ENCODE measurements around the gene STMN3.

The STMN3 gene

GRCh38 chr20:63689046-63690002 is 36.1 kb upstream of the STMN3 start:
- Histone ChIP-seq H3K27me3 (ENCODE audit: insufficient read depth, poor library complexity, severe bottlenecking) (no peaks in the 10 kb centered on the region), H3K27ac (replicated peaks) (no peak overlapping the region), H3K4me3 (replicated peaks; ENCODE audit: insufficient read depth, low read length) (no peak overlapping the region)
- no peak for DNase-seq (ENCODE audit: low read depth in 1 of 2, low spot score in 1 of 2)
- no peak for TF ChIP-seq POLR2AphosphoS5 (IDR thresholded peaks at IDR 0.05; ENCODE audit: low read depth)
- TF ChIP-seq CTCF (IDR thresholded peaks at IDR 0.05; ENCODE audit: insufficient read depth, low read length): no peak
- TF ChIP-seq REST (IDR thresholded peaks at IDR 0.05; ENCODE audit: insufficient replicate concordance, low read depth): no peak
- no peak for TF ChIP-seq SPI1 (IDR thresholded peaks at IDR 0.05; ENCODE audit: borderline replicate concordance, low read depth)
- TF ChIP-seq GABPA (IDR thresholded peaks at IDR 0.05; ENCODE audit: low read depth): no peak

- H3K27ac ChIP-seq (replicated peaks): no peak overlapping the region
These were observed 35.2 kb upstream of the STMN3 start for GRCh38 chr20:63688228-63689045.

More at GRCh38 chr20:63688228-63689045, 35.2 kb upstream of the STMN3 start:
- H3K4me3 ChIP-seq (replicated peaks; ENCODE audit: insufficient read depth, low read length): no peak overlapping the region
- no peak for TF ChIP-seq REST (IDR thresholded peaks at IDR 0.05; ENCODE audit: insufficient replicate concordance, low read depth)
- no peak for TF ChIP-seq POLR2AphosphoS5 (IDR thresholded peaks at IDR 0.05; ENCODE audit: low read depth)
- TF ChIP-seq SPI1 (IDR thresholded peaks at IDR 0.05; ENCODE audit: borderline replicate concordance, low read depth): no peak
- TF ChIP-seq CTCF (IDR thresholded peaks at IDR 0.05; ENCODE audit: insufficient read depth, low read length): no peak
- no peak for TF ChIP-seq GABPA (IDR thresholded peaks at IDR 0.05; ENCODE audit: low read depth)
- no peak for DNase-seq (ENCODE audit: low read depth in 1 of 2, low spot score in 1 of 2)
- H3K27me3 ChIP-seq (ENCODE audit: insufficient read depth, poor library complexity, severe bottlenecking): no peaks in the 10 kb centered on the region
